Activated CD4-positive, alpha-beta T cell treated with anti-CD3 and anti-CD28 coated beads for 36 hours (primary cell): ENCODE measurements around the gene FUOM. TPM values are rescaled to one million over a fixed set of nuclear protein-coding genes. Genes with fewer than 3 reads are reported as not detected.
A peak's percentile ranks its signal among the peaks of the same experiment; 100 is the strongest.
"Not testable (repeated sequence)": the region's sequence is repeated elsewhere in the genome, so short reads cannot be mapped to it uniquely, and the experiment has no call there.

Source experiments
- ATAC-seq: fragments of 200-7000 bp; cut with Tn5 transposase; one replicate; pipeline ENCODE4 v1.10.0; 2021; ENCODE audit warnings: mild to moderate bottlenecking, moderate library complexity
- CTCF ChIA-PET: fragments of 350-600 bp; sonication (Branson Sonifier 250); formaldehyde crosslinking; loops from one replicate; lab custom pipeline; 2021; ENCODE audit warnings: antibody characterized with exemption; lab: Charles Lee
- POLR2A ChIA-PET: fragments of 350-600 bp; sonication (Branson Sonifier 250); formaldehyde crosslinking; loops from one replicate; lab custom pipeline; 2021; ENCODE audit warnings: antibody characterized with exemption, inconsistent platforms; lab: Charles Lee
- DNase-seq: peaks from one replicate; pipeline ENCODE4 v3.0.0-alpha.2; 2020
- H3K27ac Mint-ChIP-seq: one replicate; pipeline ENCODE4 v1.8.0; 2021; ENCODE audit warnings: mixed read lengths
- H3K27me3 Mint-ChIP-seq: one replicate; pipeline ENCODE4 v1.8.0; 2021; ENCODE audit warnings: mixed read lengths
- H3K36me3 Mint-ChIP-seq: one replicate; pipeline ENCODE4 v1.8.0; 2021; ENCODE audit warnings: low read depth, mixed read lengths
- H3K4me1 Mint-ChIP-seq: one replicate; pipeline ENCODE4 v1.8.0; 2021; ENCODE audit warnings: mixed read lengths
- H3K4me3 Mint-ChIP-seq: one replicate; pipeline ENCODE4 v1.8.0; 2021; ENCODE audit warnings: mild to moderate bottlenecking, moderate library complexity, mixed read lengths
- H3K9me3 Mint-ChIP-seq: one replicate; pipeline ENCODE4 v1.8.0; 2021; ENCODE audit warnings: low read depth, mixed read lengths
- intact Hi-C, 2 experiments: fragments of 100-400 bp; cut with DNase I in 1 of 2; cut with micrococcal nuclease in 1 of 2; formaldehyde crosslinking; loops; one replicate each; pipeline versions ENCODE4 v1.14.2 to v1.15.1; 2022 to 2024; cut with DNase I, micrococcal nuclease
- total RNA-seq, 2 experiments: library from RNA; stranded (reverse); gene quantifications; one replicate each; pipeline ENCODE4 v1.2.3, GENCODE V29; 2021

FUOM gene
- total RNA-seq, 2 experiments from 2014 or later, result 28.3 to 37.0 TPM

DNA sequence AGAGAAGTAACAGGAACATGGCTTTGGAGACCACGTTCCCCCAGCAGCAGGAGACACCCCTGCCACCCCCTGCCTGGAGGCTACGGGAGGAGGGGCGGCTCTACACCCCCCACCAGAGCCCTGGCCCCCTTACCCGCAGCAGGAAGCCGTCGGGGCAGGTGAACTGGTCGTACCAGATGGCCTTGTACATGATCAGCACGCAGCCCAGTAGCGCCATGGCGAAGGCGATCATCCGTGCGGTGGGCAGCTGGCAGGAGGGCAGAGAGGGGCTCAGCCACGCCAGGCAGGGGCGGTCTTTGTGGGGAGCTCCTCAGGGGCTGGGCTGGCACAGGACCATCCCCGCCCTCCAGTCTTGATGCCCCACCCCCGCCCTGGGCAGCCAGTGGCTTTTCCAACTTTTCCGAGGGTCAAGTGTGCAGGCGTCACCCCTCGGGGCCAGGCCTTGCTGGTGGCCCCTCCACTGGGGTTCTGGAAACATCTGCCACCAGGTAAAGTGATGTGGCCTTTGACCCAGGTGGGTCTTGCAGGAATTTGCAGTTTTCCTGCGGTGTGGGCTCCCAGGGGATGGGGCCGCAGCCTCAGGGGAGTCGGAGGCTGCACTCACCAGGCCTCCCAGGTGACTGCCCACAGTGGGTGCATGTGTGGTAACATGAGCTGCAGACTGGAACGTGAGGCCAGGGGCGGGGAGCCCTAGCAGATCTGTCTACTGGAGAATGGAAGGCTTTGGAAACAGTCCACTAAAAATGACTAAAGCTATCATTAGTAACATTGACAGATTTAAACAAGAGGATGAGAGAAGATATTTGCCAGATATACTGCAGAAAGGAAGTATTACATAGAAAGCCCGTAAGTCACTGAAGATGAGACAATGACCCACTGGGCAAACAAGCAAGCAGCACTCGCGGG lies 30.8 kb downstream of the FUOM start:
- Mint-ChIP-seq H3K27ac (no peak overlapping the region), H3K4me3 (no peak overlapping the region), H3K36me3 (no peaks in the 10 kb centered on the region), H3K27me3 (peaks cover 21% of the 10 kb centered on the region), H3K9me3 (no peaks in the 10 kb centered on the region), H3K4me1 (peaks cover 10% of the 10 kb centered on the region)
- intact Hi-C loops, result loop anchor here in 1 of 2 experiments (5.0 kb wide), 2 partner anchors 65 to 195 kb away; partner anchors contain the start of gene MTG1
- ChIA-PET CTCF (interaction anchor here (1.0 kb wide), 1 partner anchor 63 kb away, joined by 3 read pairs; no protein-coding TSS in a partner anchor), POLR2A (no interaction called here)
- no peak for DNase-seq
- no peak for ATAC-seq

DNA sequence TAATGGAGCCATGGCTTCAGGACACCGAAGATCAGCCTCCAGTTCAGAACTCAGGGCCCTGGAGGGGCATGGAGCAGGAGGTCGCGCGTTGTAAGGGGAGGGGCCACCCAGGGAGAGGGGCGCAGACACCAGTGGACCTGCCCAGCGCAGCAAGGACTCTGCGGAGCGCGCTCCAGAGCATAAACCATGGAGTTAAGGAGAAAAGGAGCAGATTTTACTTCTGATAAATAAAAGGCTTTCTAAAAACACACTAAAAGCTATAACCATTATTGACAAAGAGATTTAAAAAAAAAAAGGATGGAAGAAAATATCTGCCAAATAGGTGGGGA lies 31.6 kb downstream of the FUOM start:
- ATAC-seq, result no peak
- Mint-ChIP-seq H3K9me3 (no peaks in the 10 kb centered on the region), H3K27ac (no peak overlapping the region), H3K4me3 (no peak overlapping the region), H3K4me1 (peaks cover 10% of the 10 kb centered on the region), H3K27me3 (peaks cover 21% of the 10 kb centered on the region), H3K36me3 (no peaks in the 10 kb centered on the region)
- CTCF ChIA-PET, result no interaction called here
- intact Hi-C loops, result loop anchor here in 1 of 2 experiments (5.0 kb wide), 2 partner anchors 66 to 196 kb away; partner anchors contain the start of gene MTG1
- no peak for DNase-seq
- POLR2A ChIA-PET, result no interaction called here

DNA sequence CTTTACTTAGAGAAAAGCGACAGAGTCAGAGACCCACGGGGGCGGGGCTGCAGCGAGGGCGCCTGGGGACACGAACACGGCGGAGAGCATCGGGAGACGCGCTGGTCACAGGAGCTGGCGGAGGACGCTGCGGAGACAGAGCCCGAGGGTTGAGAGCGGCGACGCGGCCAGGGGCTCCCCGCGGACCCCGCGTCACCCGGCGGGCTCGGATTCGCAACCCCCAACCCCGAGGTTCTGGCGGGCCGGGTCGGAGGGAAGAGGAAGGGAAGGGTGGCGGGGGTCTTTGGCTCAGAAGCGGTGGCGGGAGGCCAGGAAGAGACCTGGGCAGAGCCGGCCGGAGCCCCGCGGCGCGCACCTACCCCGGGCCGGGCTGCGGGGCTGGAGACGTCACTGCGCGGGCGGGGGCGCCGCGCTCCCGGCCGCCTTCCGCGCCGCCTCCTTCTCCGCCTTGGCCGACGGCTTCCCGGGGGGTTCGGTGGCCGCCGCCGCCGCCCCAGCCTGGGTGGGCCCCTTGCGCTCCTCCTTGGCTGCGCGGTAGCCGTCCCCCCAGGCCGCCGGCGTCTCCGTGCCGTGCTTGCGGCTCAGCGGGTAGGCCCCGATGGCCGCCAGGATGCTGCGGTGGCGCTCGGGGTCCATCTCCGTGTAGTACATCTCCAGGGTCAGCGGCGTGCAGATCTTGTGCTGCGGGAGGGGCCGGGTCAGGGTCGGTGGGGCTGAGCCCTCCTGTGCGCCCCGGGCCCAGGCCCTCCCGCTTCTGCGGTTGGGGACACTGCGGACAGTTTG lies 32.2 kb downstream of the FUOM start:
- CTCF ChIA-PET, result no interaction called here
- POLR2A ChIA-PET, result no interaction called here
- ATAC-seq (no peak), DNase-seq (peak; percentile 38)
- intact Hi-C loops, result loop anchor here (2.0 to 5.0 kb wide), 3 partner anchors 53 to 197 kb away; partner anchors contain the start of genes MTG1 (in 1 of the 2) and PAOX (in 1 of the 2)
- H3K27me3 Mint-ChIP-seq, result peaks cover 21% of the 10 kb centered on the region
- no peak overlapping the region for H3K27ac Mint-ChIP-seq
- peaks cover 10% of the 10 kb centered on the region for H3K4me1 Mint-ChIP-seq
- peak overlapping the region; percentile 57 for H3K4me3 Mint-ChIP-seq
- no peaks in the 10 kb centered on the region for H3K36me3 Mint-ChIP-seq
- H3K9me3 Mint-ChIP-seq, result no peaks in the 10 kb centered on the region

DNA sequence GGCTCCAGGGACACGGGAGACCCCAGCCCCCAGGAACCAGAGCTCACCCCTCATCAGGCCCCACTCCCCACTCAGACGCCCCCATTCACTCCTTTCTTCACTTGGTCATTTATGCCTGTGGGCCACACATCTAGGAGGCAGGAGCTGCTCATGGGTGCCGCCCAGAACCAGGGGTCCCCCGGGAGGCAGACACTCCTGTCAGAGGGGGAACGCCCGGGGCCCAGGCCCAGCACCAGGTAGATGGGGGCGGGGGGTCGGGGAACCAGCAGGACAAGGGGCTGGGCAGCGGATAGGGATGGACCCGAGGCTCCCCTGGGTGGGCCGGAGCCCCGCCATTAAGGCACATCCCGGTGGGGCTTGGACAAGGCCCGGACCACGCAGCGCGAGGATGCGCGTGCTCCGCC lies 33.0 kb downstream of the FUOM start:
- ATAC-seq (no peak), DNase-seq (no peak)
- ChIA-PET POLR2A (no interaction called here), CTCF (interaction anchor here (1.1 to 1.4 kb wide), 2 partner anchors 11 to 32 kb away, joined by 4 to 5 read pairs; no protein-coding TSS in a partner anchor)
- H3K27me3 Mint-ChIP-seq, result peaks cover 25% of the 10 kb centered on the region
- no peak overlapping the region for H3K27ac Mint-ChIP-seq
- H3K36me3 Mint-ChIP-seq, result no peaks in the 10 kb centered on the region
- no peaks in the 10 kb centered on the region for H3K9me3 Mint-ChIP-seq
- peaks cover 10% of the 10 kb centered on the region for H3K4me1 Mint-ChIP-seq
- intact Hi-C loops, result loop anchor here (1.0 to 5.0 kb wide), 4 partner anchors 16 to 197 kb away; partner anchors contain the start of genes MTG1 (in 1 of the 2) and PAOX (in 1 of the 2)
- H3K4me3 Mint-ChIP-seq, result no peak overlapping the region

DNA sequence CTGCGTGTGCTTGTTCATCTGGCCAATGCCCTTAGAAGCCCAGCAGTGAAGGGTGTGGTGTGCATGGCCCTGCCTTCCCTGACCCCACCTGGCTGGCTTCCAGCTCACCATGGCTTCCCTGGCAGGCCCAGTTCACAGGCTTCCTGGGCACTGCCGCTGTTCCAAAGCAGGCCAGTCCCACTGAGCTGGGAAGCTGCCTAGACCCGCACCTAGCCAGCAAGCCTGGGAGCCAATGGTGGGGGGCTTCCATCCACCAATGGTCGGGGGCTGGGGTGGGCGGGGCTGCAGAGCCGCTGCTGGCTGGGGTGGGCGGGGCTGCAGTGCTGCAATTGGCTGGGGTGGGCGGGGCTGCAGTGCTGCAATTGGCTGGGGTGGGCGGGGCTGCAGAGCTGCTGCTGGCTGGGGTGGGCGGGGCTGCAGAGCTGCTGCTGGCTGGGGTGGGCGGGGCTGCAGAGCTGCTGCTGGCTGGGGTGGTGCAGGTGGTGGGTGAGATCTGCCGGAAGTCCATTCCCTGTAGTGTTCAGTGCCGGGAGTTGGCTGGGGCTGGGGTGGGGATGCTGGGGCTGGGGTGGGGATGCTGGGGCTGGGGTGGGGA lies 33.5 kb downstream of the FUOM start:
- DNase-seq (peak; percentile 84), ATAC-seq (peak; percentile 85)
- POLR2A ChIA-PET, result no interaction called here
- intact Hi-C loops, result loop anchor here in 1 of 2 experiments (1.0 to 2.0 kb wide), 2 partner anchors 15 to 55 kb away; partner anchors contain the start of gene PAOX
- Mint-ChIP-seq H3K9me3 (no peaks in the 10 kb centered on the region), H3K27ac (no peak overlapping the region), H3K36me3 (no peaks in the 10 kb centered on the region), H3K4me3 (no peak overlapping the region), H3K4me1 (peaks cover 7% of the 10 kb centered on the region), H3K27me3 (peaks cover 26% of the 10 kb centered on the region)
- CTCF ChIA-PET, result interaction anchor here (0.8 to 1.4 kb wide), 3 partner anchors 10 to 670 kb away, joined by 3 to 5 read pairs (median 4); no protein-coding TSS in a partner anchor

DNA sequence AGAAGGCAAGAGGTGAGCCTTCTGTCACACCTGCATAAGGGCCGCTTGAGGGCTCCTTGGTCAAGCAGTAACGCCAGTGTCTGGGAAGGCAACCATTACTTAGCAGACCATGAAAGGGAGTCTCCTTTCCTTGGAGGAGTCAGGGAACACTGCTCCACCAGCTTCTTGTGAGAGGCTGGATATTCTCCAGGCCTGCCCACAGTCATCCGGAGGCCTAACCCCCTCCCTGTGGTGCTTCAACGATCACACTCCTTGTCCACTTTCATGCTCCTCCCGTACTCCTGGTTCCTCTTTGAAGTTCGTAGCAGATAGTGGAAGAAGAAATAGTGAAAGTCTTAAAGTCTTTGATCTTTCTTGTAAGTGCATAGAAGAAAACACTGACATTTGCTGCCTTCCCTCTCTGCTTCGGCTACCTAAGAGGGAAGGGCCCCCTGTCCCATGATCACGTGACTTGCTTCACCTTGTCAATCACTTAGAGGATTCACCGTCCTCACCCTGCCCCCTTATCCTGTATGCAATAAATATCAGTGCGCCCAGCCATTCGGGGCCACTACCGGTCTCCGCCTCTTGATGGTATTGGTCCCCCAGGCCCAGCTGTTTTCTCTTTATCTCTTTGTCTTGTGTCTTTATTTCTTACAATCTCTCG lies 35.6 kb downstream of the FUOM start:
- H3K27me3 Mint-ChIP-seq, result peaks cover 19% of the 10 kb centered on the region
- intact Hi-C loops, H3K4me1 Mint-ChIP-seq, DNase-seq, H3K36me3 Mint-ChIP-seq, POLR2A ChIA-PET, H3K9me3 Mint-ChIP-seq, H3K27ac Mint-ChIP-seq, H3K4me3 Mint-ChIP-seq, ATAC-seq: not testable (repeated sequence)
- CTCF ChIA-PET, result interaction anchor here (0.6 kb wide), 1 partner anchor 33 kb away, joined by 3 read pairs; no protein-coding TSS in a partner anchor

DNA sequence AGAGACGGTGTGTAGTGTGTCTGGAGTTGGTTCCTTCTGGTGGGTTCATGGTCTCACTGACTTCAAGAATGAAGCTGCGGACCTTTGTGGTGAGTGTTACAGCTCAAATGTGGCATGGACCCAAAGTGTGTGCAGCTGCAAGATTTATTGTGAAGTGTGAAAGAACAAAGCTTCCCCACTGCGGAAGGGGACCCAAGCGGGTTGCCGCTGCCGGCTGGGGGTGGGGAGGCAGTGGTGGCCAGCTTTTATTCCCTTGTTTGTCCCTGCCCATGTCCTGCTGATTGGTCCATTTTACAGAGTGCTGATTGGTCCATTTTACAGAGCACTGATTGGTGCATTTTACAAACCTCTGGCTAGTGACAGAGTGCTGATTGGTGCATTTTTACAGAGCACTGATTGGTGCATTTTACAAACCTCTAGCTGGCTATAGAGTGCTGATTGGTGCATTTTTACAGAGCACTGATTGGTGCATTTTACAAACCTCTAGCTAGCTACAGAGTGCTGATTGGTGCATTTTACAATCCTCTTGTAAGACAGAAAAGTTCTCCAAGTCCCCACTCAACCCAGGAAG lies 36.9 kb downstream of the FUOM start:
- H3K36me3 Mint-ChIP-seq, H3K4me3 Mint-ChIP-seq, ATAC-seq, intact Hi-C loops, H3K4me1 Mint-ChIP-seq, H3K27ac Mint-ChIP-seq, DNase-seq, H3K9me3 Mint-ChIP-seq, POLR2A ChIA-PET: not testable (repeated sequence)
- peaks cover 13% of the 10 kb centered on the region for H3K27me3 Mint-ChIP-seq
- CTCF ChIA-PET, result interaction anchor here (0.6 to 1.5 kb wide), 2 partner anchors 9 to 381 kb away, joined by 3 to 7 read pairs; no protein-coding TSS in a partner anchor

DNA sequence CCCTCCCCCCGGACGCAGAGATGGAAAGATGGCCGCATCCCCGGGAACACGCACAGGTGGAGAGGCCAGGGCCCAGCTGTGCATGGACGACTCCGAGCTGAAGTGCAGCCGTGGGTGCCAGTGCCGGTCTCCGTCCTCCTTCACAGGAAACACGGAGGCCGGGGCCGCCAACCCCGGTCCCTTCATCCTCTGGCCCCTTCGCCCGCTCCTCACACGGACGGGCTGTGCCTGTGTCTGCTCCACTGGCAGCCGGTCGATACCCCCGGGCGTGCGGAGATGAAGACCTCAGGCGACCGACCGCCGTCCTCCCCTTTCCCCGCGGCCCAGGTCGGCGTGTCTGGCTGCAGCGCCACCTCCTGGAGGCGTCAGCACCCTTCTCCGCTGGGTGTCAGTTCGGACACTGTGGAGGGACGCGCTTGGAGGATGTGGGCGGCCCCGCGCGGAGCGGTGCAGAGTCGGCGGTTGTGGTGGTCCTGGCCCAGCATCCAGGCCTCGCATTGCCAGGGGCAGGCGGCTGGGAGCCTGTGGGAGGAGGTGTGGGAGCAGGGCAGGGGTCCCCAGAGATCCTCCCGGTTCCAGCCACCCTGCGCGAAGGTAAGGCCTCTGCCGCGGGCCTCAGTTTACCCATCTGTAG lies 39.2 kb downstream of the FUOM start:
- ChIA-PET CTCF (no interaction called here), POLR2A (no interaction called here)
- Mint-ChIP-seq H3K4me3 (peak overlapping the region; percentile 51), H3K4me1 (peaks cover 9% of the 10 kb centered on the region), H3K9me3 (no peaks in the 10 kb centered on the region), H3K27me3 (peaks cover 10% of the 10 kb centered on the region), H3K36me3 (no peaks in the 10 kb centered on the region), H3K27ac (no peak overlapping the region)
- DNase-seq (peak; percentile 85), ATAC-seq (peak; percentile 95)
- intact Hi-C loops, result loop anchor here (1.0 to 2.0 kb wide), 3 partner anchors 11 to 174 kb away; no protein-coding TSS in a partner anchor

DNA sequence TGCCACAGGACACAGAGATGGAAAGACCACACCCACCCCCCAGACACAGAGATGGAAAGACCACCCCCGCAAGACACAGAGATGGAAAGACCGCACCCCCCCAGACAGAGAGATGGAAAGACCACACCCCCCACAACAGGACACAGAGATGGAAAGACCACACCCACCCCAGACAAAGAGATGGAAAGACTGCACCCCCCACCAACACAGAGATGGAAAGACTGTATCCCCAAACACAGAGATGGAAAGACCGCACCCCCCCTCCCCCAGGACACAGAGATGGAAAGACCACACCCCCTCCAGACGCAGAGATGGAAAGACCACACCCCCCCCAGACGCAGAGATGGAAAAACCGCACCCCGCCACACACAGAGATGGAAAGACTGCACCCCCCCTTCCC lies 41.1 kb downstream of the FUOM start:
- no peaks in the 10 kb centered on the region for H3K9me3 Mint-ChIP-seq
- POLR2A ChIA-PET, result no interaction called here
- H3K27ac Mint-ChIP-seq, result no peak overlapping the region
- H3K27me3 Mint-ChIP-seq, result peaks cover 10% of the 10 kb centered on the region
- H3K36me3 Mint-ChIP-seq, result no peaks in the 10 kb centered on the region
- H3K4me1 Mint-ChIP-seq, result peaks cover 9% of the 10 kb centered on the region
- no peak overlapping the region for H3K4me3 Mint-ChIP-seq
- DNase-seq (no peak), ATAC-seq (no peak)
- CTCF ChIA-PET, result interaction anchor here (1.9 kb wide), 1 partner anchor 13 kb away, joined by 7 read pairs; no protein-coding TSS in a partner anchor
- intact Hi-C loops, result no loop called here

DNA sequence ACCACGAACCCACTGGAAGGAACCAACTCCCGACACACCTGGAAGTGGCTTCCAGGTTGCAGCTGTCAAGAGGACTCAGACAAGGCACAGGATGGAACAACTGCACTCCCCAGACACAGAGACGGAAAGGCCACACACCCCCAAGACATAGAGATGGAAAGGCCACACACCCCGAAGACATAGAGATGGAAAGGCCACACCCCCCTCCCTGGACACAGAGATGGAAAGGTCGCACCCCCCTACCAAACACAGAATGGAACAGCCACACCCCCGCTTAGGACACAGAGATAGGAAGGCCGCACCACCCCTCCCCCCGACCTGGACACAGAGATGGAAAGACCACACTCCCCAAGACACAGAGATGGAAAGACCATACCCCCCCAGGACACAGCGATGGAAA lies 41.6 kb downstream of the FUOM start:
- ATAC-seq (no peak), DNase-seq (no peak)
- Mint-ChIP-seq H3K9me3 (no peaks in the 10 kb centered on the region), H3K27ac (no peak overlapping the region), H3K4me1 (peaks cover 9% of the 10 kb centered on the region), H3K27me3 (peaks cover 10% of the 10 kb centered on the region), H3K36me3 (no peaks in the 10 kb centered on the region), H3K4me3 (no peak overlapping the region)
- ChIA-PET POLR2A (no interaction called here), CTCF (interaction anchor here (0.6 to 1.9 kb wide), 3 partner anchors 9 to 746 kb away, joined by 4 to 7 read pairs (median 4); no protein-coding TSS in a partner anchor)
- intact Hi-C loops, result no loop called here
